G401 (cell line): ENCODE data around the gene BACE2. TPM values are rescaled to one million over a fixed set of nuclear protein-coding genes. Genes with fewer than 3 reads are reported as not detected.
"Not testable (repeated sequence)": the region's sequence is repeated elsewhere in the genome, so short reads cannot be mapped to it uniquely, and the experiment has no call there.

Experiments used
- DNase-seq: peaks from one replicate; pipeline ENCODE4 v3.0.0-alpha.2; 2015; ENCODE audit warnings: low spot score
- in situ Hi-C: cut with HindIII; loops from 2 replicates; pipeline ENCODE4 v1.10.0; 2016; ENCODE audit warnings: low sequenced_read_pairs, mixed read lengths
- total RNA-seq: library from RNA; depleted of rRNA; stranded (reverse); fragments of >200 nt; shearing (Covaris generic); gene quantifications from 2 replicates; pipeline ENCODE4 v1.2.3, GENCODE V29; 2014

The BACE2 gene
- total RNA-seq, 1 experiment from 2014 or later, result not detected

DNA sequence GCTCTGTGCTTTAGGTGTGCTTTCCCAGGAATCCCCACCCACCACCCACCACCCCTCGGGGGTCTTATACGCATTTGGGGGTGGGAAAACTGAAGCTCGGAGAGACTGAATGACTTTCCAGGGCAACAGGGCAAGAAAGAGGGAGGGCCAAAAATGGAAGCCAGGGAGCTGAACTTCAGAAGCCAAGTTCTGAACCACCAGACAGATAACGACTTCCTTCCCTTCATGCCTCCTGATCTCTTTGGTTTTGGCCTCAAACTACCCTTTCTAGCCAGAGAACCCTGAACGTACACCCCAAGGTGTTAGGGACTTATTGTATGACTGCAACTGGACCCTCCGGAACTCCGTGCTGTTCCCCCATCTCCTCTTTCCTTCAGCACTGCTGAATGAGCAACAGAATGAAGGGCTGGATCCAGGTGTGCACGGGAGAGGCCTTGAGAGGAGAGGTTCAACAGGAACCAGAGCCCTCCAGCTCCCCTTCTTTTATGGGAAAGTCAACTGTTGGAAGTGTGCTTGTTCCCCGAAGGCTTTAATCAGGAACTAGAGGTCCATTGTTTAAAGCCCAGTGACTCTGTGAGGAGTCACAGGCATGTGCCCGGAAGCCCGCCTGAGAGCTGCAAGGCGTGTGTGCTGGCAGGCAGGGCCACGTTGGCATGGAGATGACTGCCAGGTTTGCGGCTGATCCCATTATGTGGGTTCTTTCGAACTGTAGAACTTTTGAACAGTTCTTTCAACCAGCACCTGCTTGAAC, 3.1 kb downstream of the BACE2 start:
- in situ Hi-C loops, result no loop called here
- no peak for DNase-seq

GRCh38 chr21:41175080-41175479, 7.1 kb downstream of the BACE2 start:
- in situ Hi-C loops, result no loop called here
- DNase-seq, result no peak

- in situ Hi-C loops, result no loop called here
- no peak for DNase-seq
These were observed 8.9 kb downstream of the BACE2 start for GRCh38 chr21:41176846-41177245.

GRCh38 chr21:41180752-41181151, 12.8 kb downstream of the BACE2 start:
- no peak for DNase-seq
- in situ Hi-C loops, result no loop called here

- in situ Hi-C loops, result no loop called here
- no peak for DNase-seq
These were observed 14.6 kb downstream of the BACE2 start for GRCh38 chr21:41182547-41182946.

DNA sequence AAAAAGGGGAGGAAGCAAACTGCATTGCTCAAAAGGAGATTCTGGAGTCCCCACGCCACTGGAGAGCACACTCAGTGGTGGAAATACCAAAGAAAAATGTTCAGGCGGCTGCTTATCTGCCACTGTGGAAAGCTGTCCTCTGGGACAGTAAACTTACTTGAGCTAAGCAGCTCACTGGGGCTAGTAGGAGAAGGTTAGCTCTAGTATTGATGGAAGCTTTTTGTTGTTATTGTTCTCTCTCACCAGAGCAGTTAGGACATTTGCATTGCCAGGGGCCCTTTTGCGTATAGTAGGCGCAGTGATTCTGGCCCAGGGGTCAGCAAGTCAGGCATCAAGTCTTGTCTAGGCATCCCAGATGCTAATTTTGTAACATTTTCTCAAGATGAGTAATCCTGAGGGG, 15.6 kb downstream of the BACE2 start:
- in situ Hi-C loops, result no loop called here
- no peak for DNase-seq

DNA sequence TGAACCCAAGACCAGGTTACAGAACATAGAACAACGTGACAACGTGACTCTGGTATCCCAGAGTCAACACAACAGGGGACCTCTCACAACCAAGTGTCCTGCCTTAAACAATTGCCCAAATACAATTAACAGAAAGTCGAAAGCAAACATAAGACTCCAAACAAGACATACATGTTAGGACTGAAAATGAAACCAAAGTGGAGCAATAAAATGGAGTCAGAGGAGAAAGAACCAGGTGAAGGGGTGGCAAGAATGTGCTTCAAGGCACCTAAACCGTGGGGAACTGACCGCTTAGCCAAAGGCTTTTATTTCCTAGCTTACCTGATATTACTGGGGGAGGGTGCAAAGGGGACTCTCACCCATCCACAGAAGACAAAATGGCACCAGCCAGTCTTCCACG, 17.8 kb downstream of the BACE2 start:
- in situ Hi-C loops, result no loop called here
- DNase-seq, result no peak

- in situ Hi-C loops, result no loop called here
These were observed 19.0 kb downstream of the BACE2 start for GRCh38 chr21:41186755-41187536.

GRCh38 chr21:41187537-41188025, 19.6 kb downstream of the BACE2 start:
- in situ Hi-C loops, result no loop called here
- DNase-seq, result no peak

More at GRCh38 chr21:41186755-41187536, 19.0 kb downstream of the BACE2 start:
- DNase-seq, result no peak

DNA sequence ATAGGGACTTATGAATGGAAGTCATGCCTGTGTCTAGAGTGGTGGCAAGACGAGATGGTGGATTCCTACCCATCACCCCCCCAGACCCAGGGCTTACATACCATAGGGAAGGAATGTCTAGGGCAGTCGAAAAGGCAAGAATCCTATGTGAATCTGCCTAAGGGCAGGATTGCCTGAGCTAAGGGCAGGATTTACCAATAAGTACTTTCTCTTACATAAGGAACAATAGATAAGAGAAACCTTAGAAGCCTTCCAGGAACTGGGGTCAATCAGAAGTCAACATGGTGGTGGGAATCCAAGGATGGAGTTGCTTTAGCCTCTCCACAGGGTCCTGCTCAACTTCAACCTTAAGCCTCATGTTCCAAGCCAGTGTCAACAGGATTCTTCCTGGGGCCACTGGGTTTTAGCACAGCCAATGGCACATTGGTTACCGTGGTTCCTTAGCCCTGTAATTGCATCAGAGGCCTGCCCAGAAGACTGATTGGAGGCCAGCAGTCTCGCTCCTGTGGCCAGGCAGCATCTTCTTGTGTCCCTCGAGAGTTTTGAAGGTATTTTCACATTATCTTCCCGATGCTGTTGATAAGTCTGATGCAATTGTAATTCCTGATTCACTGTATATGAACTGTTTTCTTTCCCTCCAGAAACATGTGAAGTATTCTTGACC, 20.7 kb downstream of the BACE2 start:
- in situ Hi-C loops, result no loop called here
- no peak for DNase-seq

- no peak for DNase-seq
- in situ Hi-C loops, result no loop called here
These were observed 21.3 kb downstream of the BACE2 start for GRCh38 chr21:41189150-41189745.

- DNase-seq, in situ Hi-C loops: not testable (repeated sequence)
These were observed 24.6 kb downstream of the BACE2 start for GRCh38 chr21:41192552-41192951.

- no peak for DNase-seq
- in situ Hi-C loops, result no loop called here
These were observed 27.4 kb downstream of the BACE2 start for GRCh38 chr21:41195311-41195710.

- DNase-seq, result no peak
These were observed 29.0 kb downstream of the BACE2 start for GRCh38 chr21:41196993-41197392.

GRCh38 chr21:41197582-41197981, 29.6 kb downstream of the BACE2 start:
- no peak for DNase-seq
- in situ Hi-C loops, result no loop called here

More at GRCh38 chr21:41196993-41197392, 29.0 kb downstream of the BACE2 start:
- in situ Hi-C loops, result no loop called here

GRCh38 chr21:41198647-41199046, 30.7 kb downstream of the BACE2 start:
- in situ Hi-C loops, DNase-seq: not testable (repeated sequence)

- in situ Hi-C loops, result no loop called here
- no peak for DNase-seq
These were observed 31.2 kb downstream of the BACE2 start for GRCh38 chr21:41199123-41199522.

DNA sequence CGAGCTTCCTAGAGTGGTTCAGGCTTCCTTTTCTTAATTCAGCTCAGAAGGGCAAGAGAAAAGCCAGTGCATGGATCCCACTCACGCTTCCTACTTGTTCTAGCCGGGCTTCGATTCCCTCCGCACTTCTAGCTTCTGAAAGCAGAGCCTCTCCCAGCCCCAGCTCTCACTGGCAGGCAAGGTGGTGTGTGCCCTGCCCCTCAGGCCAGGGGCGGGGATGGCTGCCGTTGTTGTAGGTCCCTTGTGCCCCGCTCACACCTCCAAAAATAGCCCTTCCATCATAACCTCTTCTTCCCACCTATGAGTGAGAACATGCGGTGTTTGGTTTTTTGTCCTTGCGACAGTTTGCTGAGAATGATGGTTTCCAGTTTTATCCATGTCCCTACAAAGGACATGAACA, 31.6 kb downstream of the BACE2 start:
- in situ Hi-C loops, result no loop called here
- no peak for DNase-seq

DNA sequence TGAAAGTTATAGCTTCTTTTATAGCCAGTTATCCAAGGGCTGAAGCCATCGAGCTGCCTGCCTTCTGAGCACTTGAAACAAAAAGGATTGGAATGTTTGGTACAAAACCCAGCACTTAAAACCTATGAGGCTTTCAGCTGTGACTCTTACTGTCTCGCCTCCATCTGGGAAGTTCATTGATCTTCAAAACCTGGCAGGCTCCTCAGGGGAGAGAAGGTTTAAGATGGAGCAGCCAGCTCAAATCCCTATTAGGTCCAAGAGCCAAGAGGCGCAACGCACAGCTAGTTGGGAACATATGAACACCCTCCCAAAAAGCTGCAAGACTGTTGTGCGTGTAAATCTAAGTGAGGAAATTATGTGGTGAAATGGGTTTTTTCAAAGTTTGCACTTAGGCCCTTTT, 33.4 kb downstream of the BACE2 start:
- in situ Hi-C loops, result no loop called here
- DNase-seq, result no peak
